SK-N-SH (cell line): ENCODE measurements around the gene TMEM190. TPM values are rescaled to one million over a fixed set of nuclear protein-coding genes. Genes with fewer than 3 reads are reported as not detected.

Experiments used
- CTCF ChIA-PET: fragments of 300-600, 350-600 bp; formaldehyde crosslinking; extraction: SDS; loops from one replicate; lab custom pipeline; 2021; lab: Yijun Ruan, JAX
- POLR2A ChIA-PET: fragments of 350-600 bp; sonication (Branson Sonifier 250); formaldehyde crosslinking; extraction: SDS; loops from one replicate; lab custom pipeline; 2020; ENCODE audit warnings: antibody characterized with exemption, inconsistent platforms; lab: Yijun Ruan, JAX
- DNase-seq: peaks from one replicate; pipeline ENCODE4 v3.0.0; 2012
- H2AFZ ChIP-seq: fragments of 200-600 bp; sonication (generic); 2 replicates; pipeline ENCODE4 v1.8.1; 2016; ENCODE audit warnings: antibody characterized with exemption, mild to moderate bottlenecking, low read depth
- H3F3A ChIP-seq: fragments of 200-600 bp; sonication (generic); replicated peaks from 2 replicates; pipeline ENCODE3; 2016; ENCODE audit warnings: antibody characterized with exemption, mild to moderate bottlenecking; ENCODE audit not compliant: insufficient read depth
- H3K27ac ChIP-seq, 2 experiments: fragments of 200-500 bp in 1 of 2; fragments of 200-600 bp in 1 of 2; sonication (Bioruptor generic) in 1 of 2; sonication (generic), shearing (Covaris generic) in 1 of 2; 2 replicates each; pipeline versions ENCODE4 v1.5.1 to v1.6.1; 2014 to 2016; ENCODE audit warnings: low read depth in 2 of 2, inconsistent platforms in 1 of 2, low read length in 1 of 2, mild to moderate bottlenecking in 1 of 2, mixed read lengths in 1 of 2
- H3K27me3 ChIP-seq: fragments of 200-600 bp; sonication (generic), shearing (Covaris generic); 2 replicates; pipeline ENCODE4 v1.6.1; 2016; ENCODE audit warnings: mixed run types; ENCODE audit not compliant: insufficient read depth
- H3K36me3 ChIP-seq, 2 experiments: fragments of 200-500 bp in 1 of 2; fragments of 200-600 bp in 1 of 2; sonication (Bioruptor generic) in 1 of 2; sonication (generic) in 1 of 2; replicated peaks in 1 of 2; 2 replicates each; pipeline versions ENCODE3 to v1.5.1; 2014 to 2016; ENCODE audit warnings: low read length in 1 of 2, mild to moderate bottlenecking in 1 of 2; ENCODE audit not compliant: insufficient read depth in 2 of 2, control insufficient read depth in 1 of 2
- H3K4me1 ChIP-seq, 2 experiments: fragments of 200-500 bp in 1 of 2; fragments of 200-600 bp in 1 of 2; sonication (Bioruptor generic) in 1 of 2; sonication (generic), shearing (Covaris generic) in 1 of 2; 2 replicates each; pipeline versions ENCODE4 v1.5.1 to v1.6.1; 2014 to 2016; ENCODE audit warnings: low read depth in 1 of 2, low read length in 1 of 2, mixed run types in 1 of 2; ENCODE audit not compliant: insufficient read depth in 2 of 2, control insufficient read depth in 1 of 2
- H3K4me2 ChIP-seq: fragments of 200-600 bp; sonication (generic), shearing (Covaris generic); 2 replicates; pipeline ENCODE4 v1.6.1; 2017; ENCODE audit warnings: mixed run types
- H3K4me3 ChIP-seq, 2 experiments: fragments of 200-500 bp in 1 of 2; fragments of 200-600 bp in 1 of 2; sonication (Bioruptor generic) in 1 of 2; sonication (generic), shearing (Covaris generic) in 1 of 2; 2 replicates each; pipeline versions ENCODE4 v1.5.1 to v1.8.1; 2014 to 2016; ENCODE audit warnings: low read depth in 2 of 2, inconsistent platforms in 1 of 2, low read length in 1 of 2, mild to moderate bottlenecking in 1 of 2, mixed read lengths in 1 of 2, moderate library complexity in 1 of 2
- H3K79me2 ChIP-seq: fragments of 200-600 bp; sonication (generic); 2 replicates; pipeline ENCODE4 v1.8.1; 2017; ENCODE audit warnings: mild to moderate bottlenecking; ENCODE audit not compliant: insufficient read depth
- H3K9ac ChIP-seq: fragments of 200-600 bp; sonication (generic); 2 replicates; pipeline ENCODE4 v1.6.1; 2017; ENCODE audit warnings: mixed run types
- H3K9me2 ChIP-seq: fragments of 200-600 bp; sonication (generic); 2 replicates; pipeline ENCODE4 v1.6.1; 2017; ENCODE audit warnings: mixed run types
- H3K9me3 ChIP-seq: fragments of 200-600 bp; sonication (generic); 2 replicates; pipeline ENCODE4 v1.6.1; 2017; ENCODE audit warnings: mixed run types, mild to moderate bottlenecking, moderate library complexity
- H4K20me1 ChIP-seq: fragments of 200-600 bp; sonication (generic); 2 replicates; pipeline ENCODE4 v1.6.1; 2017; ENCODE audit warnings: mild to moderate bottlenecking, mixed run types; ENCODE audit not compliant: insufficient read depth
- ELF1 ChIP-seq: IDR thresholded peaks from 2 replicates; pipeline ENCODE4 v1.4.0; 2012
- EP300 ChIP-seq, 2 experiments: IDR thresholded peaks; 2 replicates each; pipeline versions ENCODE4 v1.4.0 to v1.6.1; 2012; ENCODE audit warnings: borderline replicate concordance in 1 of 2, low read depth in 1 of 2, low read length in 1 of 2
- EZH2phosphoT487 ChIP-seq: fragments of 200-600 bp; sonication (generic); IDR thresholded peaks from 2 replicates; pipeline ENCODE4 v1.6.1; 2017; ENCODE audit warnings: low read depth, mixed run types, mild to moderate bottlenecking, antibody characterized with exemption, moderate library complexity, borderline replicate concordance
- FOXM1 ChIP-seq: IDR thresholded peaks from 2 replicates; pipeline ENCODE4 v1.4.0; 2012; ENCODE audit warnings: low read depth, mild to moderate bottlenecking
- GABPA ChIP-seq: IDR thresholded peaks from 2 replicates; pipeline ENCODE4 v1.4.0; 2012; ENCODE audit warnings: low read depth, mild to moderate bottlenecking
- MAX ChIP-seq: IDR thresholded peaks from 2 replicates; pipeline ENCODE4 v1.4.0; 2012; ENCODE audit warnings: low read depth
- MEF2A ChIP-seq: IDR thresholded peaks from 2 replicates; pipeline ENCODE4 v1.4.0; 2012; ENCODE audit warnings: low read depth, borderline replicate concordance
- MXI1 ChIP-seq: IDR thresholded peaks from 2 replicates; pipeline ENCODE4 v1.6.1; 2012; ENCODE audit warnings: mild to moderate bottlenecking, low read depth, low read length, improper control_type of control experiment
- REST ChIP-seq: IDR thresholded peaks from 2 replicates; pipeline ENCODE4 v1.6.1; 2012; ENCODE audit warnings: mild to moderate bottlenecking, low read depth, low read length, moderate library complexity
- TCF12 ChIP-seq: IDR thresholded peaks from 2 replicates; pipeline ENCODE4 v1.4.0; 2012
- USF1 ChIP-seq: IDR thresholded peaks from 2 replicates; pipeline ENCODE4 v1.4.0; 2012; ENCODE audit warnings: low read depth, borderline replicate concordance
- USF2 ChIP-seq: fragments of 150-350 bp; IDR thresholded peaks from 2 replicates; pipeline ENCODE4 v1.6.1; 2017; ENCODE audit warnings: antibody characterized with exemption, low read length, low read depth, borderline replicate concordance
- WGBS: methylation state at CpG from one replicate; pipeline ENCODE4 v1.1.6; 2017; ENCODE audit warnings: low lambda C conversion rate; 5-methylcytosine and 5-hydroxymethylcytosine counted together
- polyA plus RNA-seq, 3 experiments: library from polyadenylated mRNA; depleted of rRNA; stranded (reverse); fragments of >200 nt; gene quantifications; 2 replicates each; pipeline ENCODE4 v1.2.3, GENCODE V29; 2012

TMEM190 gene
- polyA plus RNA-seq, 1 of the 3 experiments (the other 2 are of a cell fraction) = 0.77 TPM

- no peaks in the 10 kb centered on the region for H3F3A ChIP-seq
These were observed 47.9 kb downstream of the TMEM190 start for GRCh38 chr19:55424518-55424917.

More at GRCh38 chr19:55424518-55424917, 47.9 kb downstream of the TMEM190 start:
- 62% methylated on average over 3 of the region's 3 CpGs for WGBS
- Histone ChIP-seq H3K27me3 (no peaks in the 10 kb centered on the region; the same call in 1 of the 2 replicates), H3K4me2 (no peak overlapping the region), H3K4me3 (no peak overlapping the region), H3K36me3 (no peaks in the 10 kb centered on the region), H3K79me2 (no peaks in the 10 kb centered on the region), H3K4me1 (no peaks in the 10 kb centered on the region), H3K9me2 (no peaks in the 10 kb centered on the region), H4K20me1 (no peaks in the 10 kb centered on the region), H3K9ac (no peak overlapping the region), H3K9me3 (no peaks in the 10 kb centered on the region), H3K27ac (no peak overlapping the region), H2AFZ (no peak overlapping the region)
- no peak for DNase-seq
- no peak for TF ChIP-seq MAX
- TF ChIP-seq GABPA = no peak
- TF ChIP-seq FOXM1 = no peak
- TF ChIP-seq MEF2A = no peak
- no peak for TF ChIP-seq USF1
- TF ChIP-seq EP300 (IDR thresholded peaks at IDR 0.05; ENCODE audit: borderline replicate concordance in 1 of 2, low read depth in 1 of 2, low read length in 1 of 2) = no peak
- no peak for TF ChIP-seq EZH2phosphoT487
- no peak for TF ChIP-seq REST
- no peak for TF ChIP-seq MXI1
- no peak for TF ChIP-seq ELF1
- no peak for TF ChIP-seq USF2
- TF ChIP-seq TCF12 = no peak
- TF ChIP-seq, all 33 proteins: peak for 0
- ChIA-PET POLR2A (no interaction called here), CTCF (interaction anchor here (0.8 to 1.2 kb wide), 2 partner anchors 43 to 283 kb away, joined by 3 to 4 read pairs; no protein-coding TSS in a partner anchor)
